ENCODE data around the gene CDK5RAP1.
A peak's percentile ranks its signal among the peaks of the same experiment; 100 is the strongest.

CDK5RAP1 gene

DNA sequence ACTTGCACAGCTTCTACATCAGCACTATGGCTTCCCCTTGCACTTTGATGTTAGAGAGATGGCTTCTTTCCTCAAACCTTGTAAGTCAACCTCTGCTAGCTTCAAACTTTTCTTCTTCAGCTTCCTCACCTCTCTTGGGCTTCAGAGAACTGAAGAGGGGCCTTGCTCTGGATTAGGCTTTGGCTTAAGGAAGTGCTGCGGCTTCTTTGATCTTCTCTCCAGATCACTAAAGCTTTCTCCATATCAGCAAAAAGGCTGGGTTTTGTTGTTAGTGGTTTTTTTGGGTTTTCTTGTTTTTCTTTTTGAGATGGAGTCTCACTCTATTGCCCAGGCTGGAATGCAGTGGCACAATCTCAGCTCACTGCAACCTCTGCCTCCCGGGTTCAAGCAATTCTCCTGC lies 24.0 kb downstream of the CDK5RAP1 start:
- DNase-seq = peak; percentile 18

DNA sequence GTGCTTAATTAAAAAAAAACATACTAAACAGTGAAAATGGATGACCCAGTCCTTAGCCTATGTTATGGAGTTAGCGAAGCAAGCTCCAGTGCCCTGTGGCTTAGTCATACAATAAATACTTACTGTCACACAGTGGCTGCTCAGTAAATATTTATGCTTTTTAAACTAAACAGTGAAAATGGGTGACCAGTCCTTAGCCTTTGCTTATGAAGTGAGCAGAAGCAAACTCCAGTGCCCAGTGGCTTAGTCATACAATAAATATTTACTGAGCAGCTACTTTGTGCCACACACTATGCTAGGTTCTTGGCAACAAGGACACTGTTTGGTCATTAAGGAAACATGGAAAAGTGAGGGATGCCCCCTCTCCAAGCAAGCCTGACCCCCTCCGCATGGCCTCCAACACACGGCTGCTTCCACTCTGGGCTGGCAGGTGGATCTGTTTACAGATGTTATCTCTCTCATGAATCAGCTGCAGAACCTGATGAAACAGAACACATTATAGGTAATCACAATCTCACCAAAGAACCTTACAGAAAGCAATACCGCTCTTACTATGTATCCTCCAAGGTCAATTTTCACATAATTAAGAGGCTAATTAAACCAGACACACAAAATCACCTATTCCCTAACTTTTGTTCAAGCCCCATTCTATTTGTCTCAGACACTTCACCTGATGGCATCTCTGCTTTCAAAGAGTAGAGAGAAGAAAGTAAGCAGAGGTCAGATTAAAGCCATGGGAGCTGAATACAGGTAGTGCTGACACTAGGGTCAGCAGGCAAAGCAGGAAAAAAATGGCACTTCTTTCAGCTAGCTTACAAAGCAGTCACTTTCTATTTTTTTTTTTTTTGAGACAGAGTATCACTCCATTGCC lies 27.3 kb downstream of the CDK5RAP1 start:
- no peak for DNase-seq

DNA sequence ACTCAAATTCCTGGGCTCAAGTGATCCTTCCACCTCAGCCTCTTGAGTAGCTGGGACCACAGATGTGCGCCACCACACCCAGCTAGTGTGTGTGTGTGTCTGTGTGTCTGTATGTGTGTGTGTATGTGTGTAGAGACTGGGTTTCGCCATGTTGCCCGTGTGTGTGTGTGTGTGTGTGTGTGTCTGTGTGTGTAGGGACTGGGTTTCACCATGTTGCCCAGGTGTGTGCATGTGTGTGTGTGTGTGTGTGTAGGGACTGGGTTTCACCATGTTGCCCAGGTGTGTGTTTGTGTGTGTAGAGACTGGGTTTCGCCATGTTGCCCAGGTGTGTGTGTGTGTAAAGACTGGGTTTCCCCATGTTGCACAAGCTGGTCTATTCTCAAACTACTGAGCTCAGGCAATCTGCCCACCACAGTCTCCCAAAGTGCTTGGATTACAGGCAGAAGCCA lies 28.3 kb downstream of the CDK5RAP1 start:
- DNase-seq = no peak

DNA sequence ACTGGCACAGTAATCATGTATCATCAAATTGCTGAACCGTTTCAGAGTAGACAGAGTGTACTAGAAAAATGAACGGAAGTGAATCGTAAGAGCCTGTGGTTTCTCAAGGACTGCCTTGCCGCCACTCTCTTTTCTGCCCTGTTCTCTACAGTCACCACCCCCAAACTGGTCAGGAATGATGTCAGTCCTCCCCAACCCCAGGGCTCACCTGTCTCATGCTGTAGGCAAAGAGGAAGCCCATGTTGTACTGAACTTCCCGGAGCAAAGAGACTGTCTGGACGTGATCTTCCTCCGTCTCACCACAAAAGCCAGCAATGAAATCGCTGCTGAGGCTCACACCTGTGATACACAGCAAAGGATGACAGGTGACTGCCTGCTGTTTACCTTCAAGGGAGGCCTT lies 31.0 kb downstream of the CDK5RAP1 start:
- DNase-seq = peak; percentile 87

DNA sequence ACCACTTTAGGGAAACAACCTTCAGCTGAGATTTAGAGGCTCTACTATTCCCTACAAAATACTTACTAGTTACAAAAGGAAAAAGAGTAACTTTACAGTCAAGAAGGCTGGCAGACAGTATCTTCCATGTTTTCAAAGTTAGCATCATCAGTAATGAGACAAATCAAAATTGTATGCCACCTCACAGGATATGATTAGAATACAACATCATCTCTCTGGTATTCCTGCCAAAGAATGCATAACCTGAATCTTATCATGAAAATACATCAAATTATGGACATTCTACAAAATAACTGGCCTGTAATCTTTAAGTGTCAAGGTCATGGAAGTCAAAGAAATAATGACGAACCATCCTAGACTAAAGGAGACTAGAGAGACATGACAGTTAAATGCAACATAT lies 38.4 kb downstream of the CDK5RAP1 start:
- no peak for DNase-seq

DNA sequence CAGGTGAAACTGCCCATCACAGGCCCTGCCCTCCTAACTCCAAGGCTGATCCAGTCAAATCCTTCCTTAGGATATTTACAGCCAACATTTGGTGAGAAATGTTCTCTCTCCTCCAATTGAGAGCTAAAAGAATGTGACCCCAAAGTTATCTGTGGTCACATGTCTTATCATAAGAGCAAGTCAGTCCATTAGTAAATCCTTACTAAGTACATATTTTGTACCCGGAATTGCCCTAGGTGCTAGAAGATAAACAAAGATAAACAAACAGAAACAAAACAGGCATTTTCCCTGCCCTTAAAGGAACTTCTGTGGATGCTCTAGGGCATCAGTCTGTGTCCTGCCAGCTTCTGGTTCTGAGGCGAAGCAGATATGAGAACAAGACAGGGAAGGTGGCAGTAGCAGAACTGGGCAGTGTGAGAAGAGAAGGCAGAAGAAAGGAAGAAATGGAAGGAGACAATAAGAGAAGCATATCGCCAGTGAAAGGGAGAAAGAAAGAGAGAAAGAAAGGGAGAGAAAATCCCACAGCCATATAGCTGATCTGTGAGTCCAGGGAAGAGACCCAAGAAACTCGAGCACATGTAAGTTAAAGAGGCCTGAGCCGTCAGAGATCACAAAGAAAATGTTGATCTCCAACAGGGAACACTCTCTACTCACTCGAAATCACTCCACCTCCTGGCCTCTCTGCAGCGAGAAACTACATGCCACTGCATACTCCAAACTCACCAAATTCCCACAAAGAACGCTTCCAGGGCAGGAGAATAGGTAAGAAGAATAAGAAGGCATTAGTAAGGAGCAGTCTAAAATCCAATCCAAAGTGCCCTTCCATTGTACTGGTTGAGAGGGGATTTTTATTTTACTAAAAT lies 41.7 kb downstream of the CDK5RAP1 start:
- no peak for DNase-seq

DNA sequence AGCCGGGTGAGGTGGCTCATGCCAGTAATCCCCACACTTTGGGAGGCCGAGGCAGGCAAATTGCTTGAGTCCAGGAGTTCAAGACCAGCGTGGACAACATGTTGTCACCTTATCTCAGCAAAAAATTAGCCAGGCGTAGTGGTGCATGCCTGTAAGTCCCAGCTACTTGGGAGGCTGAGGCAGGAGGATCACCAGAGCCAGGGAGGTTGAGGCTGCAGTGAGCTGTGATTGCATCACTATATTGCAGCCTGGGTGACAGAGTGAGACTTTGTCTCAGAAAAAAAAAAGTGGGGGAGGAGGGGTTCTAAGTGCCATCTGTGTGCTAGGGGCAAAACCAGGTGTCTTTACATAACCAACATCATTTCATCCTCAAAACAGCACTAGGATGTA lies 48.3 kb downstream of the CDK5RAP1 start:
- DNase-seq = no peak

DNA sequence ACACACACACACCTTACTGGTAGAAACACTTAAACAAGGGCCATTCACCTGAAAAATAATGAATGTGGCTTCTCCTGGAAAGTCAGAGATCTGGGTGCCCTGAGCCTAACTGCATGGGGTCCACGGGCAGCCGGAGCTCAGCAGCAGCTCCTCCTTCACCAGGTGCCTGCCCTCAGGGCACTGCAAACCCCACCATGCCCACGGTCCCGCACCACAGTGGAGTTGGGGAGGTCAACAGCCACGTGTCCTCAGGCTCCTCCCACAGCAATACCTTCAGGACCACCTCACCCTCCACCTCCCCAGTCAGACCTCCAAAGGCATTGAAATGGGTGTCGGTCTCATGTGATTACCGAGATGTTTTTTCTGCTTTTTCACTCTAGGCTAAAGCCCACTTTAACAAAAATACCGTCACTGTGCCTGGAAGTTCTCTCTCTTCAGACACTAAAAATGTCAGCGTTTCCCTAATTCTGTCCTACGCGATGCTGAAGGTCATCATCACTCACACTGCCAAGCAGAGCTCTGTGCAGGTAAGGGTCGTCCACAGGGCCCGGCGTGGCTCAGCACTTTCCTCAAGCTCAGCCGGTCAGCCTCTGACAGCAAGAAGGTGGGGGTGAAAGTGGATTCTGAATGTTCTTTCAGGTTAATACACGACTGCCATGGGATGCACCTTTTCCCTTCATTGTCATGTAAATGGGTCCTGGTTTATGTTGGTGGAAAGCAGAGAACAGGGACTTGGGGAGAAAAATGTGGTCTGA lies 48.9 kb downstream of the CDK5RAP1 start:
- DNase-seq = no peak

DNA sequence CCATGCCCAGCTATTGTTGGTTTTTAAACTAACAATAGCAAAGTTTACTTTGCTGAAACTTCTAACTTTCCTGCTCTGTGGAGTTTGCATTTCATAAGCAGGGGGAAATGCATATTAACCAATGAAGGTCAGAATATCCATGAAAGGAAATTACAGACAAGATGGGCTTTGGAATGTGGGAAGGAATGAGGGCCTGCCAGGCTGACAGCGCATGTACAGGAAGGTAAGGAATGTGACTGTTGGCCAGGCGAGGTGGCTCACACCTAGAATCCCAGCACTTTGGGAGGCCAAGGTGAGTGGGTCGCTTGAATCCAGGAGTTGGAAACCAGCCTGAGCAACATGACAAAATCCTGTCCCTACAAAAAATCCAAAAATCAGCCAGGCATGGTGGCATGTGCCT lies 49.6 kb downstream of the CDK5RAP1 start:
- DNase-seq = no peak

DNA sequence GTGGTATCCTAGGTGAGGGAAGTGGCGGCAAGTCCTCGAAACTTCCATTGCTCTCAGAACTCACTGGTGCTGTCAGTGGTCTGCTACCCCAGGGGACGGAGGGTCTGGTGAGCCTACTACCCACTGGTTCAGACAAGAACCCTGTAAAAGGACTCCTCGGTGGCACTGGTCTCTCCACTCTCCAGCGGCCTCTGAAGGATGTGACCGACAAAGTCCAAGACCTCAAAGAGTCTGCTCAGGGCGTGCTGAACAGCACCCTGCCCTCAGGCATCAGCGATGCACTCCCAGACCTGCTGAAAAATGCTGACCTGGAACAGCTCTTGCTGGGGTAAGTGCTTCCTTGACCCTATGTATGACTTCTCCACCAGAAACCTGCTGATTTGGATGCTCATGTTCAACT lies 51.8 kb downstream of the CDK5RAP1 start:
- no peak for DNase-seq

DNA sequence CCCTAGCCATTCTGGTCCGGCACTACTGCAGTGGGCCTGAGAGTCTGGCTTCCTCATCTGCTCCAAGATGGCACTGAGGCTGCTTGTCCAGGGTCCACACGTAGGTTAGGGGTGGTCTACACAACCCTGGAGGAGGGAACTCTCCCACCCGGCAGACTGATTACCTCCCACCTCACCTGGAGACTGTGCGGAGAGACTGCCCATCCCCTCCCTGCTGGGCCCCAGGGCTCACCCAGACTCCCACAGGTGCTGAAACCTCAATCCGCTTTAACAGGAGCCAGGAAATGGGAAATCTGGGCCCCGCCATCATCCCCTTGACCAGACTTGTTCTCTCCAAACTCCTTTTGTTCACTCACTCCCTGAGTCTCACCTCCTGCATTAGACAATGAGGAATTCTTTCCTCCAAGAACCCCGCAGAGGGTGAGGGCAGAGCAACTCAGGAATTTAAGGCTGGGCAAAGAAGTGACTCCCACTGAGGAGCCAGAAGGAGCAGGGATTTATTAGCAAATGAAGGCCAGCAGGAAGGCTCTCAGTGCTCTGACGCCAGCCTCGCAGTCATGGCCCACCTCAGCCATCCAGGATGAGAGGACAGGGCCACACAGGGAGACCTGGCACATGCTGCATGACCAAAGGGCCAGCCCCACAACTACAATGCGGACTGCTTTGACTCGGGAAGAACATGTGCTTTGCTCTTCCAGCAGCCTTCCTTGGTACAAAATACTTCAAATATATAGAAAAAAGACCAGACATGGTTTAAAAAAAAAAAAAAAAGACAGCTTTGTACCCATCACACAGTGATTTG lies 53.0 kb downstream of the CDK5RAP1 start:
- no peak for DNase-seq

DNA sequence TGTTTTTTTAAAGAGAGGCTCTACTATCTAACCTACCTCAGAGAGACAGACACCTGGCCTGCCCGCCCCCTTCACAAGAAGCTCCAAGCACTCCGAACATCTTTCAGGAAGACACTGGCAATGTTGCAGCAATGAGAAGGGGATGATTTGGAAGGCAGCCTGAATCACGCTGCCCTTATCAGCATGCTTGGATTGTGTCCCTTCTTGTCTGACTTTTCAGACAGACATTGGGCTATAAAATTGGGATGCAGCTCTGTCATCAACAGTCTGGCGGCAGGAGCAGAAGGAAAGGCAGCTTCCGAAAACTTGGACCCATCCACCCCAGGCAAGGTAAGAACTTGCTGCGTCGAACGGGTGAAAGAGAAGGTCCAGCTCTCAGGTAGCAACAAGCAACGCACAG lies 56.0 kb downstream of the CDK5RAP1 start:
- no peak for DNase-seq

DNA sequence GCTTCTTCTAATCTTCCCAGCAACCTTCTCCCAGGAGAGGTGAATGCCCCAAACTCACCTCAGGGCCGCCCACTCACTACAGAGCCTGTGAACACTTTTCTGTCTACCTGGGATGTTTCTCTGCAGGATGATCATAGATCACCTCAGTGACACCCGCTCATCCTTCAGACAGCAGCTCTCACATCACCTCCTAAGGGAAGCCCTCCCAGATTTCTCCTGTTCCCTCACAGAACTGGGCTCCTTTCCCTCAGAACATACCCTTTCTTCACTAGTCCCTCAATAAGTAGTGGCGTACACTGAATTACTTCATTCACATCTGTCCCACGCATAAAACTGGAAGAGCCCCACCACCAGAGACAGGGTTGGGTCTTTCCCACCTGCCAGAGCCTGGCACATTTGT lies 57.8 kb downstream of the CDK5RAP1 start:
- DNase-seq = no peak

DNA sequence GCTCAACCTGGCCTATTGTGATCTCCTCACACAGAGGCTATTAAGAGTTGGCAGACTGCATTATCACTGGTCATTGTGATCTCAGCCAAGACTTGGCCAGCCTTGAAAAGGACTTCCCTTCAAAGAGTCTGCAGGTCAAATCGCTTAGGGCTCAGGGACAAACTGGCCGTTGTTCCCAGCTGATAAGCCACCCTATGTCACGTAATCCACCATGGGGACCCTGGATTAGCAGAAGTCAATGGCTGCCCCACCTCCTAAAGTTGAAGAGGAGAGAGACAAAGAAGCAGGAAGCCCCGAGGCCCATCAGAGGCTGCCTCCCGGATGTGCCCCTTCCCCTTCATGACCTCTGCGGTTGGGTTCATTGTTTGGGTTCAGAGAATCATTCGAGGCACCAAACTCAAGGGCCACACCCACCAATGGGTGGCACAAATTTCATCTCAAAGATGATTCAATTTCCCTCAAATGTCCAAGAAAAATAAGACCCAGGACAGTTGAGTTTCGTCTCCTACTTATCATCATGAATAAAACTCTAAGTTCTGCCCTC lies 61.7 kb downstream of the CDK5RAP1 start:
- DNase-seq = no peak

DNA sequence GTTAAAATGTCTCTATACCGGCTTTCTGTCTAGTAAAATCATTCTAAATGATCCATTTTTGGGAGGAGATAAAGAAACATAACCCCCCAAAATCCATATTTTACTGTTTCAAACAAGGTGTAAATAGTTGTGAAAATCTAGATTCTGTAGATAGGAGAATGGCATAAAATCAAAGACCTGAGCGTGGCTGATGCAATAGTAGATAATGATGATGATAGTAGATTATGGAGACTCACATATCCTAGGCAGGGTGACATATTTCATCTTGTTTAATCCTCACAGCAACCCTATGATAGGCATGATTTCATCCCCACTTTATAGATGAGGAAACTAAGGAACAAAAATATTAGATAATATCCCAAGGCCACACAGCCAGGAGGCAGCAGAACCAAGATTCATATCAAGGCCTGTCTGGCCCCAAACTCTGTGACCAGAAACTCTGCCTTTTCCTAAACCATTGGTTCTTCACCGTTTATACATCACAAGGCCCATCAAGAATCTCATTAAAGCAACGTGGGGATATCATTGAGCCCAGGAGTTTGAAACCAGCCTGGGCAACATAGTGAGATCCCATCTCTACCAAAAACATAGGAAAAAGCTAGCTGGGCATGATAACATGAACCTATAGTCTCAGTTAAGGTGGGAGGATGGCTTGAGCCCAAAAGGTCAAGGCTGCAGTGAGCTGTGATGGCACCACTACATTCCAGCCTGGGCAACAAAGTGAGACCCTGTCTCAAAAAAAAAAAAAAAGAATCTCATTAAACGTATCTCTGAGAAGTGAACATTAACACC lies 62.7 kb downstream of the CDK5RAP1 start:
- no peak for DNase-seq

DNA sequence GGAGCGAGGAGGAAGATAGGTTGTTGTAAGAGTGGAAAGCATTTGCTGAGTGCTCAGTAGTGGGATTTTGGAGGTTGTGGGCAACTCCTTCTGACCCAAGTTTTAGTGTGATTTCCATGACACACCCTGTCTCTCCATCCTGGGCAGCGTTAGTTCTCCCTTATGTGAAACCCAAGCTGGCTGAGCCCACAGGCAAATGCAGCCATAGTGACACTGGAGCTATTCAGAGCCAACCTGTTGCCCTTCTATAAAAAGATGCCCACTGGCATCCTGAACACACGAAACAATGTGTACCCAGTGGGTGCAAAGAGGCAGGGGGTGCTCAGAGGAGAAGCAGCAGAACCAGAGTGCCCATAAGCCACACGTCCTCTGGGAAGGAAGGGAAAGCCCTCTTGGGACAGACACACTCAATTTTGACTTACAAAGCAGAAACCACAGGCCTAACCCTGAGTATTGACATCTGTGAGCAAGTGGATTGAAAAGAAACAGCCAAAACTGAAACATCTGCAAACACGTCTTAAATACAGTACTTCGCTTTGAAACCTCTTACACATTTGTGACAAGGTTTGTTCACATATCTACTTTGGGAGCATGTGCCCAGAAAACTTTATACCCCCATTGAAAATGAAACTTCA lies 63.7 kb downstream of the CDK5RAP1 start:
- DNase-seq = no peak

DNA sequence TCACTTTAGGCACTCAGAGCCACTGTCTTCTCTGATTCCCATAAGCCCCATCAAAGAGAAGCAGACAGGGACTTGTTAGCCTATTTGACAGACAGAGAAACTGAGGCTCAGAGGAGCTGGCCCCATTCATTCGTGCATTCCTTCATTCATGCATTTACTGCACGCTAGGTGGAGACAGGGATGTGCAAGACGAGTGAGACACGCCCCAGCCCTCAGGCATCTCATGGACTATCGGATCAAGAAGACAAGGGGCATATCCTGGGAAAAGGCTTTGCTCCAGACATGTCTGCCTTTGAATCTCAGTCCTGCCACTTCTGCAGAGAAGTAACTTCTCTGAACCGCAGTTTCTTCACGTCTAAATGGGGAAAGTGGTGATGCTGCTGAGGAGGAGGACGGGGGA lies 64.2 kb downstream of the CDK5RAP1 start:
- no peak for DNase-seq

DNA sequence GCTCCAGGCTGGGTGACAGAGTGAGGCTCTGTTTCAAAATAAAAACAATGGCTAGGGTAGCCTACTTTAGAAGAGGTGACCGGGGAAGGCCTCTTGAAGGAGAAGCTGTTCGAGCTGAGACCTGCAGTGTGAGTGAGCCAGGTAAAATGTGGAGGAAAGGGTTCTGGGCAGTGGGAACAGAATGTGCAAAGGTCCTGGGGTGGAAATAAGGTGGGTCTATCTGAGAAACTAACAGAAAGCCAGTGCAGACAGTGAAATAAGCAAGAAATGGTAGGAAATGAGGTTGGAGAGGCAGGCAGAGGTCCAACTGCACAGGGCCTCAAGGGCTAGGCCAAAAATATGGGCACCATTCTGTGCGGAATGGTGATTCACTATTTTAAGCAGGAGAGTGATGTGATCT lies 64.9 kb downstream of the CDK5RAP1 start:
- DNase-seq = no peak

DNA sequence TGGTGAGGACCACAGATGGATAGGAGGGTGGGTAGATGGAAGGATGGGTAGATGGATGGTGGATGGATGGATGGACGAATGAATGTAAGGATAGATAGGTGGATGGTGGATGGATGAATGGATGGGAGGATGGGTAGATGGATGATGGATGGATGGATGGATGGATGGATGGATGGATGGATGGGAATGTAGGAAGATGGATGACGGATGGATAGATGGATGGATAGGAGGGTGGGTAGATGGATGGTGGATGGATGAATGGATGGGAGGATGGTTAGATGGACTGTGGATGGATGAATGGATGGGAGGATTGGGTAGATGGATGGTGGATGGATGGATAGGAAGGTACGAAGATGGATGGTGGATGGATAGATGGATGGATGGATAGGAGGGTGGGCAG lies 67.2 kb downstream of the CDK5RAP1 start:
- DNase-seq = no peak

DNA sequence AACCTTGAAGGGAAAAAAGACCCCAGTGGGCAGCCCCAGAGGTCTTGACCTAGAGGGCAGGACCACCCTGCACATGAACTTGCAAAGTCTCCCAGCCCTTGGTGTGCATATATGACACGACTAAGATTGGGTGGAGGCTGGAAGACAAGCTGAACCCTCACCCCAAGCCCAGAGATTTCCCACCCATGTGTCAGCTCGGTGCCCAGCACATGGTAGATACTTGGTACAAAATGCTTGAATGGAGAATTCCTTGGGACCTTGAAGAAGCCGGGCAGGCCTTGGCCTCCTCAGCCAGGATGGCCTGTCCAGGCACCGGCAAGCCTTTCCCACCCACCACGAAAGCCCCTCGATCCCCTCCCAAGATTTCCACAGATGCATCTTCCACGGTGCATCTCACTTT lies 67.7 kb downstream of the CDK5RAP1 start:
- no peak for DNase-seq
